A549 (cell line): ENCODE measurements around the gene TMC7. TPM values are rescaled to one million over a fixed set of nuclear protein-coding genes. Genes with fewer than 3 reads are reported as not detected.
A peak's percentile ranks its signal among the peaks of the same experiment; 100 is the strongest.

Experiments used
- ATAC-seq, 2 experiments: fragments of 200-7000 bp in 1 of 2; fragments of >200 bp in 1 of 2; cut with Nextera tagmentation in 1 of 2; cut with Tn5 transposase in 1 of 2; 3 replicates each; pipeline versions ENCODE4 v1.8.0 to v1.9.1; 2018 to 2020; ENCODE audit warnings: mild to moderate bottlenecking in 1 of 2, moderate library complexity in 1 of 2
- CTCF ChIA-PET: fragments of 300-600 bp; sonication (Branson Sonifier 250); formaldehyde crosslinking; extraction: SDS; loops from one replicate; lab custom pipeline; 2021; ENCODE audit warnings: antibody characterized with exemption, inconsistent platforms; lab: Yijun Ruan, JAX
- POLR2A ChIA-PET: fragments of 350-600 bp; formaldehyde crosslinking; extraction: SDS; loops from one replicate; lab custom pipeline; 2021; ENCODE audit warnings: antibody characterized with exemption, inconsistent platforms; lab: Yijun Ruan, JAX
- DNase-seq, 2 experiments: peaks; one replicate each; pipeline versions ENCODE4 v3.0.0 to v3.0.0-alpha.2; 2011 to 2016; ENCODE audit warnings: low read depth in 1 of 2, low spot score in 1 of 2
- FAIRE-seq: peaks from 2 replicates; lab custom pipeline; 2011; peaks lifted over from hg19 to GRCh38; lab: Jason Lieb, UNC
- H3K27ac ChIP-seq, 2 experiments: fragments of >200 bp; sonication (Bioruptor Twin); formaldehyde crosslinking; 3 replicates each; pipeline ENCODE4 v1.5.1; 2016 to 2017
- H3K4me1 ChIP-seq: fragments of >200 bp; sonication (Bioruptor Twin); formaldehyde crosslinking; 3 replicates; pipeline ENCODE4 v1.6.1; 2016
- H3K4me2 ChIP-seq: fragments of >200 bp; sonication (Bioruptor Twin); formaldehyde crosslinking; 3 replicates; pipeline ENCODE4 v1.6.1; 2016
- H3K4me3 ChIP-seq: fragments of >200 bp; sonication (Bioruptor Twin); formaldehyde crosslinking; 3 replicates; pipeline ENCODE4 v1.5.1; 2016
- H3K9me3 ChIP-seq: fragments of >200 bp; sonication (Bioruptor Twin); formaldehyde crosslinking; 3 replicates; pipeline ENCODE4 v1.6.1; 2016
- BCL3 ChIP-seq: fragments of >200 bp; sonication (Bioruptor Twin); formaldehyde crosslinking; IDR thresholded peaks from 3 replicates; pipeline ENCODE4 v1.6.1; 2016
- BHLHE40 ChIP-seq: IDR thresholded peaks from 2 replicates; pipeline ENCODE4 v1.6.1; 2012; ENCODE audit warnings: low read depth, low read length, inconsistent platforms
- CBX2 ChIP-seq: fragments of 200-600 bp; sonication (generic); IDR thresholded peaks from 2 replicates; pipeline ENCODE4 v1.6.1; 2016; ENCODE audit warnings: low read depth, mild to moderate bottlenecking, borderline replicate concordance
- CBX8 ChIP-seq: fragments of 200-600 bp; sonication (generic); IDR thresholded peaks from 2 replicates; pipeline ENCODE4 v1.6.1; 2016
- CEBPB ChIP-seq, 2 experiments: fragments of >200 bp in 1 of 2; sonication (Bioruptor Twin) in 1 of 2; formaldehyde crosslinking in 1 of 2; IDR thresholded peaks; 2 replicates each; pipeline ENCODE4 v1.6.1; 2012 to 2016
- CHD2 ChIP-seq: fragments of 150-350 bp; IDR thresholded peaks from 2 replicates; pipeline ENCODE4 v1.6.1; 2014; ENCODE audit warnings: low read length; ENCODE audit not compliant: partially characterized antibody
- E2F6 ChIP-seq: IDR thresholded peaks from 2 replicates; pipeline ENCODE4 v1.6.1; 2012; ENCODE audit warnings: low read depth, borderline replicate concordance
- EHF ChIP-seq: fragments of 250-450 bp; sonication (Bioruptor Pico); IDR thresholded peaks from 2 replicates; pipeline ENCODE4 v1.5.0; 2020; ENCODE audit warnings: mild to moderate bottlenecking
- EHMT2 ChIP-seq: fragments of 200-600 bp; sonication (generic); IDR thresholded peaks from 2 replicates; pipeline ENCODE4 v1.6.1; 2016; ENCODE audit warnings: antibody characterized with exemption, low read depth, mild to moderate bottlenecking, moderate library complexity
- ELK1 ChIP-seq: fragments of 150-350 bp; IDR thresholded peaks from 2 replicates; pipeline ENCODE4 v1.6.1; 2014; ENCODE audit warnings: low read depth, mild to moderate bottlenecking, low read length
- EP300 ChIP-seq, 2 experiments: fragments of >200 bp; sonication (Bioruptor Twin); formaldehyde crosslinking; IDR thresholded peaks; 2 replicates in 1 of 2; 3 replicates in 1 of 2; pipeline ENCODE4 v1.6.1; 2016 to 2017
- ESRRA ChIP-seq: fragments of 150-350 bp; IDR thresholded peaks from 2 replicates; pipeline ENCODE4 v1.6.1; 2014; ENCODE audit warnings: mild to moderate bottlenecking, low read length, borderline replicate concordance
- FOSB ChIP-seq: fragments of 250-450 bp; sonication (Bioruptor Pico); IDR thresholded peaks from 2 replicates; pipeline ENCODE4 v1.5.0; 2020; ENCODE audit warnings: mild to moderate bottlenecking, moderate library complexity
- FOSL2 ChIP-seq, 2 experiments: fragments of 450-650 bp in 1 of 2; fragments of >200 bp in 1 of 2; sonication (Bioruptor Twin) in 1 of 2; formaldehyde crosslinking; IDR thresholded peaks; 2 replicates each; pipeline versions ENCODE4 v1.5.0 to v1.6.1; 2016 to 2020; ENCODE audit warnings: mild to moderate bottlenecking in 1 of 2, moderate library complexity in 1 of 2
- GATA3 ChIP-seq: IDR thresholded peaks from 2 replicates; pipeline ENCODE4 v1.6.1; 2012; ENCODE audit warnings: borderline replicate concordance
- HDAC2 ChIP-seq: fragments of 200-600 bp; sonication (generic); IDR thresholded peaks from 2 replicates; pipeline ENCODE4 v1.6.1; 2016
- HES2 ChIP-seq: fragments of >200 bp; sonication (Bioruptor Twin); formaldehyde crosslinking; IDR thresholded peaks from 2 replicates; pipeline ENCODE4 v1.6.1; 2016
- HEYL ChIP-seq: fragments of 250-450 bp; sonication (Bioruptor Pico); IDR thresholded peaks from 2 replicates; pipeline ENCODE4 v1.8.0; 2021; ENCODE audit warnings: mild to moderate bottlenecking, moderate library complexity
- HMGXB4 ChIP-seq: fragments of 250-450 bp; sonication (Bioruptor Pico); IDR thresholded peaks from 2 replicates; pipeline ENCODE4 v1.5.0; 2021; ENCODE audit warnings: mild to moderate bottlenecking, moderate library complexity, borderline replicate concordance
- HOXB13 ChIP-seq: fragments of 250-450 bp; sonication (Bioruptor Pico); IDR thresholded peaks from 2 replicates; pipeline ENCODE4 v1.5.0; 2020; ENCODE audit warnings: low read depth, mild to moderate bottlenecking, moderate library complexity
- HOXB5 ChIP-seq: fragments of 250-450 bp; sonication (Bioruptor Pico); IDR thresholded peaks from 2 replicates; pipeline ENCODE4 v1.5.0; 2020; ENCODE audit warnings: mild to moderate bottlenecking, moderate library complexity
- JUN ChIP-seq, 2 experiments: fragments of >200 bp; sonication (Bioruptor Twin); formaldehyde crosslinking; IDR thresholded peaks; 2 replicates in 1 of 2; 3 replicates in 1 of 2; pipeline ENCODE4 v1.6.1; 2016 to 2017
- JUNB ChIP-seq: fragments of >200 bp; sonication (Bioruptor Twin); formaldehyde crosslinking; IDR thresholded peaks from 2 replicates; pipeline ENCODE4 v1.6.1; 2016
- MAFK ChIP-seq: fragments of 450-650 bp; IDR thresholded peaks from 2 replicates; pipeline ENCODE4 v1.6.1; 2014; ENCODE audit not compliant: partially characterized antibody
- MAZ ChIP-seq: fragments of 150-350 bp; IDR thresholded peaks from 2 replicates; pipeline ENCODE4 v1.6.1; 2014; ENCODE audit warnings: antibody characterized with exemption, low read depth, low read length, borderline replicate concordance
- MYC ChIP-seq: IDR thresholded peaks from 2 replicates; pipeline ENCODE4 v1.6.1; 2012; ENCODE audit warnings: mild to moderate bottlenecking, inconsistent platforms, low read length, improper control_type of control experiment, borderline replicate concordance
- NFE2L2 ChIP-seq: fragments of 150-350 bp; conservative IDR thresholded peaks from 2 replicates; pipeline ENCODE4 v1.6.1; 2014; ENCODE audit warnings: low read length
- PHF8 ChIP-seq: fragments of 200-600 bp; sonication (generic); IDR thresholded peaks from 2 replicates; pipeline ENCODE4 v1.6.1; 2016; ENCODE audit warnings: low read depth, mild to moderate bottlenecking, antibody characterized with exemption, moderate library complexity, borderline replicate concordance
- POLR2AphosphoS2 ChIP-seq: conservative IDR thresholded peaks from 2 replicates; pipeline ENCODE4 v1.6.1; 2012; ENCODE audit warnings: low read length, improper control_type of control experiment, inconsistent platforms
- RCOR1 ChIP-seq: fragments of 150-350 bp; IDR thresholded peaks from 2 replicates; pipeline ENCODE4 v1.6.1; 2014; ENCODE audit warnings: antibody characterized with exemption, low read length, low read depth
- RNF2 ChIP-seq: fragments of 200-600 bp; sonication (generic); IDR thresholded peaks from 2 replicates; pipeline ENCODE4 v1.6.1; 2016; ENCODE audit warnings: low read depth, mild to moderate bottlenecking, antibody characterized with exemption, moderate library complexity, borderline replicate concordance
- TFCP2L1 ChIP-seq: fragments of 250-450 bp; sonication (Bioruptor Pico); IDR thresholded peaks from 2 replicates; pipeline ENCODE4 v1.5.0; 2021; ENCODE audit warnings: mild to moderate bottlenecking
- USF2 ChIP-seq: fragments of 450-650 bp; IDR thresholded peaks from 2 replicates; pipeline ENCODE4 v1.6.1; 2014; ENCODE audit warnings: antibody characterized with exemption
- ZC3H11A ChIP-seq: fragments of 450-650 bp; IDR thresholded peaks from 2 replicates; pipeline ENCODE4 v1.6.1; 2014; ENCODE audit warnings: antibody characterized with exemption, mild to moderate bottlenecking
- ZNF302 ChIP-seq: fragments of 250-450 bp; sonication (Bioruptor Pico); IDR thresholded peaks from 2 replicates; pipeline ENCODE4 v1.9.0; 2021; ENCODE audit warnings: inconsistent platforms, mild to moderate bottlenecking, moderate library complexity
- WGBS: methylation state at CpG from one replicate; pipeline ENCODE4 v1.1.6; 2017; ENCODE audit errors: missing lambda C conversion rate; 5-methylcytosine and 5-hydroxymethylcytosine counted together
- polyA plus RNA-seq, 4 experiments: library from polyadenylated mRNA; depleted of rRNA in 3 of 4; stranded (reverse); fragments of >200 nt; fragmentation: RNase III in 1 of 4; extraction: RNeasy Plus Mini Kit Qiagen cat#74134 plus additional on column Dnase treatment in 1 of 4; gene quantifications; 2 replicates in 3 of 4; 3 replicates in 1 of 4; pipeline ENCODE4 v1.2.3, GENCODE V29; 2011 to 2017

TMC7 gene
- polyA plus RNA-seq, 2 of the 4 experiments (the other 2 are of a cell fraction) = 7.0 to 9.4 TPM

- peak overlapping the region; percentile 79 for H3K4me2 ChIP-seq
- ATAC-seq (peak; percentile 98 to 100), FAIRE-seq (no peak), DNase-seq (peak; percentile 91 to 97)
- POLR2A ChIA-PET = interaction anchor here (0.6 to 1.6 kb wide), 7 partner anchors 9 to 302 kb away, joined by 3 to 11 read pairs (median 3); partner anchors contain the start of gene ITPRIPL2
- 12% methylated on average over 41 of the region's 52 CpGs for WGBS
- CTCF ChIA-PET = interaction anchor here (0.5 to 7.2 kb wide), 84 partner anchors 10 to 738 kb away, joined by 3 to 151 read pairs (median 4); partner anchors contain the start of genes COQ7, ITPRIPL2, TMC7 and VPS35L
- no peaks in the 10 kb centered on the region for H3K9me3 ChIP-seq
- peak overlapping the region; percentile 45 for H3K4me3 ChIP-seq
- H3K4me1 ChIP-seq = peaks cover 6% of the 10 kb centered on the region; the same call in 2 of the 3 replicates
- peak overlapping the region; percentile 75 to 86 for H3K27ac ChIP-seq
- TF ChIP-seq HES2 = no peak
- no peak for TF ChIP-seq HOXB5
- no peak for TF ChIP-seq HEYL (CRISPR knock-in tag)
- no peak for TF ChIP-seq FOSL2 (IDR thresholded peaks at IDR 0.05)
- 0 out of 2 replicates have a peak, but pooled peaks have one; percentile 14 for TF ChIP-seq FOSL2 (CRISPR knock-in tag; IDR thresholded peaks at IDR 0.05)
- TF ChIP-seq RCOR1 = no peak
- TF ChIP-seq CEBPB (IDR thresholded peaks at IDR 0.05) = peak; percentile 56 to 86; a peak in 3 of 4 replicates
- no peak for TF ChIP-seq ELK1
- TF ChIP-seq EHF (CRISPR knock-in tag) = no peak
- TF ChIP-seq FOSB (CRISPR knock-in tag) = no peak
- no peak for TF ChIP-seq ZC3H11A
- TF ChIP-seq RNF2 = no peak
- TF ChIP-seq MYC = no peak; the same call in none of the 2 replicates
- no peak for TF ChIP-seq BHLHE40
- no peak for TF ChIP-seq GATA3
- peak; percentile 38 to 76; a peak in 3 of 5 replicates for TF ChIP-seq JUN (IDR thresholded peaks at IDR 0.05)
- no peak for TF ChIP-seq POLR2AphosphoS2
- peak; percentile 90 for TF ChIP-seq USF2
- no peak for TF ChIP-seq HDAC2
- no peak for TF ChIP-seq CBX8
- no peak for TF ChIP-seq CBX2
- no peak for TF ChIP-seq JUNB
- no peak for TF ChIP-seq NFE2L2
- TF ChIP-seq HMGXB4 = no peak
- TF ChIP-seq PHF8 = peak; percentile 40; the same call in 1 of the 2 replicates
- TF ChIP-seq TFCP2L1 = no peak
- no peak for TF ChIP-seq EHMT2
- TF ChIP-seq HOXB13 (CRISPR knock-in tag) = no peak
- no peak for TF ChIP-seq ZNF302 (CRISPR knock-in tag)
- TF ChIP-seq ESRRA = peak; percentile 97
- TF ChIP-seq BCL3 = peak; percentile 51; the same call in 1 of the 3 replicates
- peak; percentile 60 for TF ChIP-seq E2F6
- peak; percentile 88 for TF ChIP-seq CHD2
- no peak for TF ChIP-seq MAFK
- TF ChIP-seq MAZ = no peak
- no peak for TF ChIP-seq EP300 (IDR thresholded peaks at IDR 0.05)
Observed at GRCh38 chr16:19086322-19087199, 102.8 kb downstream of the TMC7 start.
